NAMALWA (cell line): Measurements from ENCODE around the gene SDK2.
"Not testable (repeated sequence)": the region's sequence is repeated elsewhere in the genome, so short reads cannot be mapped to it uniquely, and the experiment has no call there.

ENCODE experiments used
- DNase-seq: peaks from one replicate; pipeline ENCODE4 v3.0.0-alpha.2; 2015; ENCODE audit warnings: low spot score

The SDK2 gene

DNA sequence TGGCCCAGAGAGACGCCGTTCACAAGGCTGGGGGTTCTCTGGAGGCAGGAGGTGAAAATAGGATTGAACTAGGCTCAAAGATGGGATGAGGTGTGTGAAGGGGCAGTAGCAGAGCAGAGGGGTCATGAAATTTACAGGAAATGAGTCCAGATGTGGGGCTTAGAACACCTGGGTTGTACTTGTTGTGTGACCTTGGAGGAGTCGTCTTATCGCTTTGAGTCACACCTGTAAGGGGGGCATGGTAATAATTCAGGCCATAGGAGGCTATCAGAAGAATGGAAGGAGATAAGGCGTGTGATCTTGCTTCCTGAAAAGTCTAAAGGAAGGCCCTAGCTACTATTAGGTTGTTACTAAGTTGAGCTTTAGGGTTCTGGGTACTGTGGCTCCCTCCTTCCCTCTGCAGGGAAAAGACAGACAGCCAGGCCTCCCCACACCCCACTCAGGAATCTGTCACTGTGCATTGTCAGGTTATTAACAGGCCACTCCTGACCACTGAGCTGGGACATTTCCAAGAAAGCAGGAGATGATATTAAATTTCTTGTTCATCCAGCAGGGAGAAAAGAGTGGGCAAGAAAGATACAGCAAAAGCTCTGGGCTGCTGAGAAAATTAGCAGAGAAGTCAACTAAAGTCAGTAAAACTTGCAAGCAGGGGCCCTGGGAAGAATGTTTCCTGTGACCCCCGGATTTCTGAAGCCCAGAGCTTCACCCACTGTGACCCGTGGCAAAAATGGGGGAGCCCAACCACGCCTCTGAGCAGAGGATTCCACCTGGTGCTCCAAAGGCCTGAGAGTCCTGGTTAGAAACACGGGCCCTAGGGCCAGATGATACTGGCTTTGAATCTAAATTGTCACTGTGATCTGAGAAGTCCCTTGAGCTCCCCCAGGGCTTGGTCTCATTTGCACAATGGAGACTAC is 326.5 kb downstream of the SDK2 start:
- DNase-seq: no peak

DNA sequence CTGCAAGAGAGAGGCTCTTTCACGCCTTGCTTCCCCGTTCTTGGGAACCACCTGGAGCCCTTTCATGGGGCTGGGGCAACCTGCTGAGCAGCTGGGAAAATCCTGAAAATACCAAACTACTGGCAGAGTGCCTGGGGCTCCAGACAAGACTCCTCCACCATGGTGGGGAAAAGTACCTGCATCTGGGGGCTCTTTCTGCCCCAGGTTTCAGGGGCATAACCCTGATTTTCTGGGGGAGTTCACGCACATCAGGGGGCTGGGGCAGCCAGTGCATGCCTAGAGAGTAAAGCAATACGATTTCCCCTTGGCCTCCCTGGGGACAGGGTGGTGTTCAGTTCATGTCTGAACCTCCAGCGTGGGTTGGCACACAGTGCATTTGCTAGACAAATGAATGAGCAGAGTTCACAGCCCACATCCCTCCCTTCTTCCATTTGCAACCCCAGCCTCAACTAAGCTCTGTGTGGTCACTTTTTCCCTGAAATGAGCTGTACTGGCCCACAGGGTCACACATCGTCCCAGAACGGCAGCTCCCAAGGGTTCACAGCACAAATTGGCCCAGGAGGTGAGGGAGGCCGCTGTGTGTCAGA is 327.2 kb downstream of the SDK2 start:
- no peak for DNase-seq

DNA sequence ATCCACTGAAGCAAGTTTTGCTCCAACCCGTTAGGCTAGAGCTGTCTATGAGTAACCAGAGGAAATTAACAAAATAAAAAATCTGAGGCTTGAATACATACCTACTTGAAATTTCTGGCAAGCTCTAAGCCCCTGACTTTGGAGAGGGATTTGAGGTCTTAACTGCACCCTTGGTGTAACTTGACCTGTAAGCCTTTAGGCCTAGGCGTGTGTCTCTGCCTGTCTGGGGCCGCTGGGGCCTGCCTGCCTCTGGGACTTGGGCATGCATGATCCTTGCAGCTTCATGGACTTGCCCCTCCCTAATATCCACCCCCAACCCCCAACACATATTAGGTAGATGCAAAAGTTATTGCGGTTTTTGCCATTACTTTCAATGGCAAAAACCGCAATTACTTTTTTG is 328.8 kb downstream of the SDK2 start:
- no peak for DNase-seq

DNA sequence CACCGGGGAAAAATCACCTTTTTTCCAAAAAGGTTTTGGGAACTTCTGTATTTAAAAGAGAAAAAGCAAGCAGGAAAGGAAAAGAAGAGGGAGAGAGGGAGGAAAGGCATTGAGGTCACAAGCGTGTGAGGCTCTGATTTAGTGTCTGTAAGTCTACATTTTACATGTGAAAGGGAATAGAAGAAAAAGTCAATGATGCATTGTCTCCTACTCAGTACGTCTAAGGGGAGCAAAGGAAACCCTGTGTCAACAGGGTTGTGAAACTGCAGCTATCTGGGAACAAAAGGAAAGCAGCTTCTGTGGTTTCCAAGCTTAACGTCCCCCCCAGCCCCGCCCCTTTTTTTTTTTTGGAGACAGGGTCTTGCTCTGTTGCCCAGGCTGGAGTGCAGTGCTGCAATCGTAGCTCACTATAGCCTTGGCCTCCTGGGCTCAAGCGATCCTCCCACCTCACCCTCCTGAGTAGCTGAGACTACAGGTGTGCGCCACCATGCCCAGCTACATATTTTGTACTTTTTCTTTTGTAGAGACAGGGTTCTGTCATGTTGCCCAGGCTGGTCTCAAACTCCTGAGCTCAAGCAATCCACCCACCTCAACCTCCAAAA is 330.6 kb downstream of the SDK2 start:
- no peak for DNase-seq

DNA sequence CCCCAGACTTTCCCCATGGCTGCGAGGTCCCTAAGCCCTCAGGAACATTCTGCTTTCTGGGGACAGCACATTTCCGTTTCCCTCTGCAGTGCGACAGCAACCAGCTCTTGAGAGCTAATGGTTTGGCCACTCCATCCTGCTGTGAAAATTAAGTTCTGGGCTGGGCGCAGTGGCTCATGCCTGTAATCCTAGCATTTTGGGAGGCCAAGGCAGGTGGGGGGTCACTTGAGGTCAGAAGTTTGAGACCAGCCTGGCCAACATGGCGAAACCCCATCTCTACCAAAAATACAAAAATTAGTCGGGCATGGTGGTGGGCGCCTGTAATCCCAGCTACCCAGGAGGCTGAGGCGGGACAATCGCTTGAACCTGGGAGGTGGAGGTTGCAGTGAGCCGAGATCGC is 331.4 kb downstream of the SDK2 start:
- not testable (repeated sequence) for DNase-seq

DNA sequence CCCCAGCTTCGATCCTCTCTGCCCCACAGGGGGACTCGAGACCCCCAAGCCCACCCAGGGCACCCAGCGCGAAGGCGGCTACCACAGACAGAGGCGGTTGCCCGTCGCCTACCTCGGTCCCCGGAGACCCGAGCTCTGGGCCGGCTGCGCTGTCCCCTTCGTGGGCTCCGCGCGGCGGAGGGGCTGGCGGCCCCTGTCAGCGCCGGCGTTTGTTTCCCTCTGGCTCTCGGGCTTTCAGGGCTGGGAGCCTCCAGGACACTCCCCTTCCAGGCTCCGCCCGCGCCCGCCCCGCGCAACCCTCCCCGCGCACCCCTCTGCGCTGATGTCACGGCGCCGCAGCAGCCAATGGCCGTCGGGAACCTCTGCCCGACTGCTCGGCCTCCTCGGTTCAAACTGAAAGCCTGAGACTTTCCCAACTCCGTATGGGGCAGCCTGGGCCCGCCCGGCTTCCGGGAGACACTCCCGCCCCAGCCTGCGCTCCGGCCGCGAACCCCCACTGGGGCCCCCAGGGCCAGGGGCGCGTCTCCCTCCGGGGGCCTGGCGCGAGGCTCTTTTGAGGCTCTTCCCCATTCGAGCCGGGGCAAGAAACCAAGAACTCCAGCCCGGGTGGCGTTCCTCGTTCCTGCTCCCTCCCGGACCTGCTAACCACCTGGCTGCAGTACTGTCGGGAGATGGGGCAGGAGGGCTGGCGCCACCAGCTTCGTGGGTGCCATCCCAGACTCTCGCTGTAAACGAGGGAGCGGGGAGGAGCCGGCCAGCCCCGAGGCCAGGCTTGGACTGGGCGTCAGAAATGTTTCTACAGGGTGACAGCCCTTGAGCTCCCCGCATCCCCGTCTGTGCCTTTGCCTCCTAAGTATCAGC is 332.2 kb downstream of the SDK2 start, which contains the start of gene CDC42EP4:
Gene CDC42EP4 (minus strand): TSS at position 221 of the 861 bp plus-strand sequence. CDS start 25,501 bp downstream, outside the sequence.
- DNase-seq: no peak

DNA sequence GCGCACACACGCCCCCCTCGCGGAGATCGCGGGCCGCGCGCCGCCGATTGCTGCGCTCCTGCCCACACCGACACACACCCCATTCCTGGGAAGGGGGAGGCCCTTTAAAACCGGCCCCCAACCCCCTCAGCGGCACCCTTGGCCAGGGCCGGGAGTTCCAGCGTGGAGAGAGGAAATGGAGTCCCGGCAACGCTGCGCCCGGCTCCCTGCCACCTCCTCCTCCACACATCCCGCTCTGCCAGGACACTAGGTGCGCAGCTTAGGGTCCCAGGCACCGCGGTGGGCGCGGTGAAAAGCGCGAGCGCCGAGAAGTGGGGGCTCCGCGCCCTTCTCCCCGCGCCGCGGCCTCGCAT is 332.8 kb downstream of the SDK2 start:
- DNase-seq: no peak

DNA sequence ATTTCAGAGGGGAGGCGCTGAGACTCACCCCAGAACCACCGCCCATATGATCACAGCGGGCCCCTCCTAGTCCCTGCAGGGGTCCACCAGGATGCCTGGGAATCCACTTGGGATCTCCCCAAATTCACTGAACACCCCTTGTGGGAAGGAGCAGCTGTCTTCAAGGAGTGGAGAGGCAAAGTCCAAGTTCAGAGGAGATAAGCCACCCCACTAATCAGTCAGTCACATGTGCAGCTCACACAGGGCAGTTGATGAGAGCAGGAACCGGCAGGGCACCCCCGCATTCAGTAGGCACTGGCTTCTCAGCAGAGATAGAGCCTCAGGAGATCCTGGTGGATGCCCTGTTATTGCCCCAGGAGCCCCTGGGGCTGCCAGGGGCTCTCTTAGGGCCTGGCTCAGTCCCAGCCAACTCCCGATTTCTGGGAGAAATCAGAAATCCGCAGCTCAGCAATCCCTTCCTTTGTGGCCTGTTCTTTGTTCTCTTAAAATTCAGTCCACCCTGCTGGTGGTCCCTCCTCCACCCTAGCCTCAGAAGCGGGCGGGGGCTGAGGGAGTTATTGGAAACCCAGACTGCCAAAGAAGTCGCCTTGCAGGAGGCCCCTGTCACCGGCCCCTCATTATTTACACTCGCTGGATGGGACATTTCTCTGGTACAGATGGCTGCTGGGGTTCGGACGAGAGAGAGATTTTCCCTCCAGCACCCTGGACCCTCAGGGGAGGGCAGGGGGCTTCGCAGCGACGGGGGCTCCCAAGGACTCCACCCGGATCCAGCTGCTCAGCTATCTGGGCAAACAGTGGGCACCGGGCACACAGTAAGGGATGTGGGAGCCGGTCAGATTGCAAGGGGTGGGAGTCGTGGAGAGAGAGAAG is 334.3 kb downstream of the SDK2 start:
- no peak for DNase-seq

DNA sequence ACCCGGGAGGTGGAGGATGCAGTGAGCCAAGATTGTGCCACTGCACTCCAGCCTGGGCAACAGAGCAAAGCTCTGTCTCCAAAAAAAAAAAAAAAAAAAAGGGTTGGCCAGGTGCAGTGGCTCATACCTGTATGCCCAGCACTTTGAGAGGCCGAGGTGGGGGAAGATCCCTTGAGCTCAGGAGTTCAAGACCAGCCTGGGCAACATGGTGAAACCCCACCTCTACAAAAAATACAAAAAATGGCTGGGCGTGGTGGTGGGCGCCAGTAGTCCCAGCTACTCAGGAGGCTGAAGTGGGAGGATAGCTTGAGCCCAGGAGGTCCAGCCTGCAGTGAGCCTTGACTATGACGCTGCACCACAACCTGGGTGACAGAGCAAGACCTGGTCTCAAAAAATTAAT is 335.3 kb downstream of the SDK2 start:
- DNase-seq: not testable (repeated sequence)

DNA sequence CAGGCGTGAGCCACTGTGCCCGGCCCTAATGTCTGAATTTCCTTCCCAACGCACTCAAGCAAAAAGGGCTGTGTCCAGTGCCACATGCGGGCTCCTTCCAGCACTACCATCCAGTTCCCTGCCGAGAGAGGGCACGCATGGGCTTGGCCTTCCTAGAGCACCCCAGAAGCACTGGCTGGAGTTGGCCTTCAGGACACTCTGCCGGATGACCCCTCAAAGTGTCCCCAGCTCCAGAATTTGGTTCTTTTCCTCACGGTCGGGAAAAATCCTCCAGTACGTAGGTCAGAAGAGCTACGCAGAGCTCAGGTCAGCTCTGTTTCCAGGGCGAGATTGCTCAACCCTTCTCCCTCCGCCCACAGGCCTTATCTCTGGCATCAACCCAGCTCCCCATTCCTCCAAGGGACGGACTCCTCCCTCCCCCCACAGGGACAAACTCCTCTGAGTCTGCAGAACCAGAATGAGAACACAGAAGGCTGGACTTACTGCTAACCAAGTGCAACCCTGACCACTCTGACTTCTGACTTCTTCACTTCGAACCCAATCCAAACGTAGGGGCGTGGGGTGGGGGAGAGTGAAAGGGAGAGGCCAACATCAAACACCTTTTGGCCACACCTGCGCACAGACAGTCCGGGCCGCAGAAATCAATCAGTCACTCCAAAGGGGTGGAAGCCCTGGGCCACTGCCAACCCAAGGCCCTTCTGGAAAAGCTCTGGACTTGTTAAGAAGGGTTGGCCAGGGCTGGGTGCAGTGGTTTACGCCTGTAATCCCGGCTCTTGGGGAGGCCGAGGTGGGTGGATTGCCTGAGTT is 336.0 kb downstream of the SDK2 start:
- no peak for DNase-seq

DNA sequence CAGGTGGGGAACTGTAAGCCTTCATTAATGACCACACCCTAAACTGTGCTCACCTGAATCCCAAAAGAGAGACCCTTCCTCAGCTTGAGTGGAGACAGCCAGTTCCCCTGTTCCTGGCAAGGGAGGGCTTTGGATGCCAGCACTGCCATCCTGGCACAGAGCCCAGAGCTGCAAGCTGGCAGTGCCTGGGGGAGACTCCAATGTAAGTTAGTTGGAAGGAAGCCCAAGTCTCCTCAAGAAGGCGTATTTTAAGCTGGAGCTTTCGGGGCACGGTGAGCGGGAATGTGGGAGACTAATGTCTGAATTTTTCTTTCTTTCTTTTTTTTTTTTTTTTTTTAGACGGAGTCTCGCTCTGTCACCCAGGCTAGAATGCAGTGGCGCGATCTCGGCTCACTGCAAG is 337.1 kb downstream of the SDK2 start:
- no peak for DNase-seq

DNA sequence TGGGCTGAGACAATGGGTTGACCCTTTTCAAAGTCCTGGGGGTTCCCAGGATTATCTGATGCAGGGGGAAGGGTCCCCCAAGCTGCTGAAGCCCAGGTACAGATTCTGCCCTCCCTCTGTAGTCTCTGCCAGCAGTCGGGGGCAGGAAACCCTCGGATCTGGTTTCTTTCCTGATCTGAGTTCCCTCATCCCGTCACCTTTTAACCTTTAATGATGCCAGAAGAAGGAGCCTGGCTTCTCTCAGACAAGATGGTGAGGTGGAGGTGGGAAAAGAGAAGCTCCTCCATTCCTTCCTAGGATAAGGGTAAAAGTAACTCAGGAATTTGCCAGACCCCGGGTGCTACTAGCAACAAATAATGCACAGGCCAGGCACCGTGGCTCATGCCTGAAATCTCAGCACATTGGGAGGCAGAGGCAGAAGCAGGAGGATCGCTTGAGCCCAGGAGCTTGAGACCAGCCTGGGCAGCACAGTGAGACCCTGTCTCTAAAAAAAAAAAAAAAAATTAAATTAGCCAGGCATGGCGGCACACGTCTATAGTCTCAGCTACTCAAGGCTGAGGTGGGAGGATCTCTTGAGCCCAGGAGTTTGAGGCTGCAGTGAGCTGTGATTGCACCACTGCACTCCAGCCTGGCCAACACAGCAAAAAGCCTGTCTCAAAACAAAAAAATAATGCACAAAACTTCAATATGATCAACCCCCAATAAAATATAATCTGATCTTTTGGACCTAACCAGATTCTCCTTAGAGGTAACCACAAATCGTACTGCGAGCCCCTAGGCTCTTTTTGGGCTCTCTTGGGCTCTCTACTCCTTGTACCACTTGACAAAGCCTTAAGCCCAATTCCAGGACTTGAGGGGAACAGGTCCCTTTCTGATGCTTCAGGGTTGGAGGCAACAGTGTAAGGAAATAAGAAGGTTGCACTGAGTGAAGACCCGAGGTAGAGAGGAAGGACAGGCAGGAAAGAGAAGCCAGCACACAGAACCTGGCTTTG is 338.1 kb downstream of the SDK2 start:
- DNase-seq: no peak

DNA sequence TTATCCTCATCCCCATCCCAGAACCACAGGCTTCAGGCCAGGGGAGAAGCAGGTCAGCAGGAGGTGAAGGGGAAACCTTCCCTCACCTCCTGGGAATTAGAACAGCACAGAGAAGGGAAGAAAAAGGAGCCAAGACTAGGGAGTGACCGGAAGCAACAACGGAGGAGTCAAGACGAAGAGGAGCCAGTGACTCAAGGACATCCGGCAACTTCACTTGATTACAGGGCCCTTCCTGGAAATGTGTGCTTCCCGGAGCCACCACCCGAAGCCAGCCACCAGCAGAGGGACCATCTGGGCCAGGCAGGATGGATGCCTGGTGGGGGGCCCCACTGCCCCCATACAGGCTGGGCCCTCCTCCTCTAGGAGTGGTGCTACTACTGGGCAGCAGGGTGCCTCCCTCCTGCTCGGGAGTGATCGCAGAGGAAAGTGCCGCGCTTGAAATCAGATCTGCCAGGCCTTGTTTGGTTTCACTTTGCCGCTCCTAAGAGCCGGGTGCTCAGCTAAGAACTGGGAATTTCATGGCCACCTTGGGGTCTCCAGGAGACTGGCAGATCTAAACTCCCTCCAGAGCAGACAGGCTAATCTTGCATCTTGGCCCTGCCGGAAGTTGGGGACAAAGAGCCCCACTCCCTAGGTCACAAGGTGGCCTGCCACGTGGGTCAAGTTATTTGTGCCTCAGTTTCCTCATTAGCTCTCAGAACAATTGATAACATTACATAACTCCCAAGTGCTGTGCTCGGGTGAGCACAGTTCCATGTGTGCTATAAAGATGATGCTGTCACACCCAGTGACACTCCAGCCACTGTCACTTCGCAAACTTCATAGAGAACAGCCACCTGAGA is 339.1 kb downstream of the SDK2 start:
- DNase-seq: no peak

DNA sequence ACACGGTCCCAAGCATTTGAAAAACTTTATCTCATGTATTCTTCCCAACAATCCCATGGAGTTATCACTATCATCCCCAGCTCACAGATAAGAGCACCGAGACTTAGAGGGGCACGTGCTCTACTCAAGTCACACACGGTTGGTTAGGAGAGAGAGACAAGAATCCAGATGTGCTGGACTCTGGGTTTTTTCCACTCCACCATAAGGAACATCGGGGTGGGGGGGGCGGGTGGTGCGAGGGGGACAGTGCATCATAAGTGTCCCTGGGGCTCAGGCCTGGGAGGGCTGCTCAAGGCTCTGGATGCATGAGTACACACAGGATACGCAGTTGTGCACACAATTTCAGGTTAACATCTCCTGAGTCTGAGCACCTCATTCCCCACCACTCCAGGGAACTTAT is 339.8 kb downstream of the SDK2 start:
- no peak for DNase-seq

DNA sequence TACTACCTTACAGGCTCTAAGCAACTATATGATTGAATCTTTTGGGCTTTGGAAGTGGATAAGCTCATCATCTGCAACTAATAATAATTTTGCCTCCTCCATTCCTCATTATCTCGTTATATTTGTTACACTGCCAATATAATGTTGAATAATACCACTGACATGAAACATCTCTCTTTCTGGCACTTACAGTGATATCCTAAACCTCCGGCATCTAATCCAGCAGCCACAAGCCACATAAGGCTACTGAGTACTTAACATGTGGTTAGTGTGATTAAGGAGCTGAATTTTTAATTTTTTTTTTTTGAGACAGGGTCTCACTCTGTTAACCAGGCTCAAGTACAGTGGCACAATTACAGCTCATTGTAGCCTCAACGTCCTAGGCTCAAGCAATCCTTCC is 342.1 kb downstream of the SDK2 start:
- DNase-seq: no peak

DNA sequence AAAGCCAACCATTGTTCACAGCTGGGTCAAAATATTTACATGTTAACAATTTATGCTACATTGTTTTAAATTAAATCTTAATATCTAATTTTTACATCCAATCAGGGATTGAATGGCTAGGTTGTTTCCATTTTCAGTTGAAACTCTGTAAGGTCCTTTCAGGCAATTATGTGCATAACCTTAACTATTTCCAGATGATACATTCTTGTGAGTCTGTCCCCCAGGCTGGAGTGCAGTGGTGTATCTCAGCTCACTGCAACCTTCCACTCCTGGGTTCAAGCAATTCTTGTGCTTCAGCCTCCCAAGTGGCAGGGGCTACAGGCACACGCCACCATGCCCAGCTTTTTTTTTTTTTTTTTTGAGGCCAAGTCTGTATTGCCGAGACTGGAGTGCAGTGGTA is 342.9 kb downstream of the SDK2 start:
- no peak for DNase-seq

DNA sequence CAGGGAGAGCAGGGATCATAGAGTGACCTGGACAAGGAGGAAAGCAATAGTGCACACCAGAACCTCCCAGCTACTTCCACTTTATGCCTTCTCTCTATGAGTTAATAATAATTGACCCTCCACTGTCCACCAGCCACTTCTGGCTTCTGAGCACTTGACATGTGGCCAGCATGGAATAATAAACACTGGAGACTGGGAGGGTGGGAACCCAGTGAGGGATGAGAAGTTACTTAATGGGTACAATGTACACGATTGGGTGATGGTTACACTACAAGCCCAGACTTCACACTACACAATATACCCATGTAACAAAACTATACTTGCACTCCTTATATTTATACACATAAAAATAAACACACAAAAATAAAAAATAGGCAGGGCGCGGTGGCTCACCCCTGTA is 343.9 kb downstream of the SDK2 start:
- DNase-seq: no peak
